Spleen (tissue), 11 donors: ENCODE results near the gene SPTBN1. TPM values are rescaled to one million over a fixed set of nuclear protein-coding genes. Genes with fewer than 3 reads are reported as not detected.

Source experiments
- DNase-seq: peaks from one replicate; pipeline ENCODE4 v3.0.0-alpha.2; 2020
- H3K27ac ChIP-seq, 8 donors: fragments of 200-600 bp; sonication (generic) in 7 of 8; 1 replicate in 4 of 8; 2 replicates in 4 of 8; pipeline versions ENCODE4 v1.5.0 to v1.8.0; 2016 to 2021; ENCODE audit warnings: inconsistent platforms in 4 of 8, mild to moderate bottlenecking in 4 of 8, moderate library complexity in 1 of 8
- H3K27me3 ChIP-seq, 7 donors: fragments of 200-600 bp; sonication (generic) in 6 of 7; replicated peaks in 1 of 7; 1 replicate in 4 of 7; 2 replicates in 3 of 7; pipeline versions ENCODE4 v1.5.0 to v1.8.0; 2016 to 2021; ENCODE audit warnings: inconsistent platforms in 3 of 7, mild to moderate bottlenecking in 1 of 7
- H3K36me3 ChIP-seq, 6 donors: fragments of 200-600 bp; sonication (generic) in 5 of 6; 1 replicate in 4 of 6; 2 replicates in 2 of 6; pipeline versions ENCODE4 v1.5.0 to v1.8.0; 2016 to 2021; ENCODE audit warnings: inconsistent platforms in 2 of 6
- H3K4me1 ChIP-seq, 6 donors: fragments of 200-600 bp; sonication (generic) in 5 of 6; 1 replicate in 3 of 6; 2 replicates in 3 of 6; pipeline versions ENCODE4 v1.5.0 to v1.8.0; 2016 to 2021; ENCODE audit warnings: inconsistent platforms in 3 of 6
- H3K4me3 ChIP-seq, 8 donors: fragments of 200-600 bp; sonication (generic) in 7 of 8; 1 replicate in 4 of 8; 2 replicates in 4 of 8; pipeline versions ENCODE4 v1.5.0 to v1.8.0; 2016 to 2021; ENCODE audit warnings: inconsistent platforms in 4 of 8, mild to moderate bottlenecking in 4 of 8, moderate library complexity in 2 of 8
- H3K9me3 ChIP-seq, 8 donors: fragments of 200-600 bp; sonication (generic) in 7 of 8; 1 replicate in 4 of 8; 2 replicates in 4 of 8; pipeline versions ENCODE4 v1.5.0 to v1.8.0; 2016 to 2021; ENCODE audit warnings: inconsistent platforms in 4 of 8
- CTCF ChIP-seq, 11 experiments: fragments of 200-600 bp in 7 of 11; fragments of 450-650 bp in 4 of 11; sonication (generic) in 4 of 11; IDR thresholded peaks in 8 of 11; conservative IDR thresholded peaks in 3 of 11; 1 replicate in 7 of 11; 2 replicates in 4 of 11; pipeline versions ENCODE4 v1.4.0 to v1.8.0; 2016 to 2021; ENCODE audit warnings: antibody characterized with exemption in 11 of 11, inconsistent platforms in 4 of 11, mild to moderate bottlenecking in 1 of 11
- POLR2A ChIP-seq, 3 donors: fragments of 450-650 bp; IDR thresholded peaks; one replicate each; pipeline ENCODE4 v1.5.1; 2017; ENCODE audit warnings: antibody characterized with exemption in 3 of 3, mild to moderate bottlenecking in 1 of 3
- POLR2AphosphoS5 ChIP-seq, 3 donors: sonication (generic); formaldehyde crosslinking; IDR thresholded peaks; one replicate each; pipeline ENCODE4 v1.5.1; 2017; ENCODE audit warnings: antibody characterized with exemption in 3 of 3
- WGBS, 5 donors: extraction: QIAGEN DNeasy Blood & Tissue Kit in 3 of 5; methylation state at CpG; one replicate each; pipeline versions ENCODE4 v1.1.5 to v1.1.7; 2013 to 2018; 5-methylcytosine and 5-hydroxymethylcytosine counted together
- intact Hi-C: fragments of 100-400 bp; cut with DNase I; formaldehyde crosslinking; loops from one replicate; pipeline ENCODE4 v1.15.0; 2023; ENCODE audit warnings: low total_unique reads
- polyA plus RNA-seq, 3 donors: library from polyadenylated mRNA; stranded (reverse); fragments of 200-250 nt; gene quantifications; one replicate each; pipeline ENCODE4 v1.2.1, GENCODE V29; 2013
- total RNA-seq, 7 donors: library from RNA; depleted of rRNA in 3 of 7; stranded (reverse); fragments of >200 nt in 3 of 7; fragmentation: NEBNext Ultra II Directional in 4 of 7; extraction: Animal tissue kit (Norgen Biotek cat#: 25700) in 4 of 7; gene quantifications; one replicate each; pipeline versions ENCODE4 v1.1.0 to v1.2.1, GENCODE V29; 2016 to 2021
- donor health status: healthy with polysubstance abuse.
- donor health status: DM: no; HTN: no; CAD: no; lungs with moderate emphysema.
- donor health status: DM: no; HTN: no; CAD: no.
- donor health status: Bipolar disorder and iron deficiency.
- donor health status: healthy.
- donor health status: DM: no; HTN: no; CAD: no.
- donor health status: DM: yes; HTN: yes; CAD: no.

SPTBN1 gene
- total and polyA plus RNA-seq, 10 donors, result 32.7 to 352 (median 269) TPM

GRCh38 chr2:54564439-54564838 is 108.3 kb downstream of the SPTBN1 start:
- H3K9me3 ChIP-seq, result no peaks in the 10 kb centered on the region
- H3K36me3 ChIP-seq, result peaks cover 0 to 17% (median 0%) of the 10 kb centered on the region in 6 donors
- no peak overlapping the region for H3K4me3 ChIP-seq
- 73 to 93% (median 89%) methylated on average over 2 of the region's 2 CpGs for WGBS, 5 donors
- intact Hi-C loops, result no loop called here
- H3K27me3 ChIP-seq, result no peaks in the 10 kb centered on the region
- peak overlapping the region in 3 of 8 donors; percentile 6 to 37 (median 17) for H3K27ac ChIP-seq
- H3K4me1 ChIP-seq, result peaks cover 46 to 96% (median 86%) of the 10 kb centered on the region in 6 donors
- DNase-seq, result no peak
- TF ChIP-seq POLR2A (IDR thresholded peaks at IDR 0.05) (no peak), CTCF (IDR thresholded peaks at IDR 0.05 in 8 of 11, conservative IDR thresholded peaks at IDR 0.05 in 3 of 11) (no peak), POLR2AphosphoS5 (IDR thresholded peaks at IDR 0.05) (no peak)

DNA sequence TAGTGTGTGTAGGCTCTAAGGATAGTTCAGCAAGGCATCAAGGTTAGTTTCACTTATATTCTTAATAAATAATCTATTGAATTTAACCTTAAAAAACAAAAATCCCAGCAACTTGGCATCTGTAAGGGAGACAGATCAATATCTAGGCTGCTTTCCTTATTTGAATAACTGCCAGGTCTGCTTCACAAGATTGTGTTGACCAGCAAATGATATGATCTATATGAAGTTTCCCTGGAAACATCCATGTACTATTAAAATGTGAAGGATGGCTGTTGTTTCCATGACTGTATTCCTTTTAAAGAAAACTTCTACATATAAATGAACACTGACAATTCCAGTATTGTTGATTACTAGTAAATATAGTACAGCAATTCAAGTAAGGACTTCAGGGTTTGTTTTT is 109.4 kb downstream of the SPTBN1 start:
- TF ChIP-seq CTCF (IDR thresholded peaks at IDR 0.05 in 8 of 11, conservative IDR thresholded peaks at IDR 0.05 in 3 of 11), result no peak
- TF ChIP-seq POLR2AphosphoS5 (IDR thresholded peaks at IDR 0.05), result no peak
- TF ChIP-seq POLR2A (IDR thresholded peaks at IDR 0.05), result no peak
- H3K27me3 ChIP-seq, result no peaks in the 10 kb centered on the region
- peak overlapping the region in 4 of 8 donors; percentile 6 to 28 (median 12) for H3K27ac ChIP-seq
- intact Hi-C loops, result no loop called here
- DNase-seq, result no peak
- H3K36me3 ChIP-seq, result peaks cover 0 to 17% (median 0%) of the 10 kb centered on the region in 6 donors
- peaks cover 52 to 100% (median 92%) of the 10 kb centered on the region in 6 donors for H3K4me1 ChIP-seq
- H3K4me3 ChIP-seq, result no peak overlapping the region
- no peaks in the 10 kb centered on the region for H3K9me3 ChIP-seq

GRCh38 chr2:54566896-54567295 is 110.8 kb downstream of the SPTBN1 start:
- Histone ChIP-seq H3K4me1 (peaks cover 52 to 100% (median 92%) of the 10 kb centered on the region in 6 donors), H3K36me3 (peaks cover 0 to 17% (median 0%) of the 10 kb centered on the region in 6 donors), H3K9me3 (no peaks in the 10 kb centered on the region), H3K27ac (peak overlapping the region in 4 of 8 donors; percentile 16 to 93 (median 87)), H3K4me3 (no peak overlapping the region), H3K27me3 (no peaks in the 10 kb centered on the region)
- DNase-seq, result no peak
- no peak for TF ChIP-seq POLR2A (IDR thresholded peaks at IDR 0.05)
- TF ChIP-seq CTCF (IDR thresholded peaks at IDR 0.05 in 8 of 11, conservative IDR thresholded peaks at IDR 0.05 in 3 of 11), result no peak
- TF ChIP-seq POLR2AphosphoS5 (IDR thresholded peaks at IDR 0.05), result no peak
- WGBS, 5 donors, result 89 to 100% (median 96%) methylated on average over 1 of the region's 1 CpG
- intact Hi-C loops, result no loop called here

- peaks cover 60 to 100% (median 95%) of the 10 kb centered on the region in 6 donors for H3K4me1 ChIP-seq
- DNase-seq, result no peak
- 7 to 17% (median 9%) methylated on average over 5 of the region's 5 CpGs for WGBS, 5 donors
- H3K9me3 ChIP-seq, result no peaks in the 10 kb centered on the region
- peak overlapping the region in 2 of 8 donors; percentile 1 to 45 for H3K4me3 ChIP-seq
- TF ChIP-seq CTCF (IDR thresholded peaks at IDR 0.05 in 8 of 11, conservative IDR thresholded peaks at IDR 0.05 in 3 of 11) (no peak), POLR2A (IDR thresholded peaks at IDR 0.05) (no peak), POLR2AphosphoS5 (IDR thresholded peaks at IDR 0.05) (no peak)
- peak overlapping the region; percentile 69 to 93 (median 86) for H3K27ac ChIP-seq
- peaks cover 0 to 17% (median 0%) of the 10 kb centered on the region in 6 donors for H3K36me3 ChIP-seq
- H3K27me3 ChIP-seq, result no peaks in the 10 kb centered on the region
- intact Hi-C loops, result no loop called here
Observed at GRCh38 chr2:54568876-54569321, 112.8 kb downstream of the SPTBN1 start.
